HG02870 (cell line): ENCODE measurements around the gene COMT.
"Not testable (repeated sequence)": the region's sequence is repeated elsewhere in the genome, so short reads cannot be mapped to it uniquely, and the experiment has no call there.

Experiments
- ATAC-seq: cut with Tn5 transposase; IDR thresholded peaks from one replicate; pipeline ENCODE4 v1.9.1; 2021; ENCODE audit warnings: mild to moderate bottlenecking, moderate library complexity; ENCODE audit not compliant: unreplicated experiment

COMT gene

DNA sequence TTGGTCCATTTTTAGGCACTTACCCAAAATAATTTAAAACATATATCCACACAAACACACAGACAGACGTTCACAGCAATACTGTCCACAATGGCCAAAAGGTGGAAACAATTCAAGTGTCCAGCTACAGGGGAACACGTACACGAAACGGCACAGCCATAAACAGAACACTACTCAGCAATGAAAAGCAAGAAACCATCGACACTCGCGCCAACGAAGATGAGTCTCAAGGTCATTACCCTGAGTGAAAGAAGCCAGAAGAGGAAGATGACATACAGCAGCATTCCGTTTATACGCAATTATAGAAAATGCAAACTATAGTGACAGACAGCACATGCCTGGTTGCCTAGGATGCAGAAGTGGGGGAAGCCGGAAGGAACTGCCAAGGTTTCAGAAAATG is 13.4 kb upstream of the COMT start:
- ATAC-seq: no peak

DNA sequence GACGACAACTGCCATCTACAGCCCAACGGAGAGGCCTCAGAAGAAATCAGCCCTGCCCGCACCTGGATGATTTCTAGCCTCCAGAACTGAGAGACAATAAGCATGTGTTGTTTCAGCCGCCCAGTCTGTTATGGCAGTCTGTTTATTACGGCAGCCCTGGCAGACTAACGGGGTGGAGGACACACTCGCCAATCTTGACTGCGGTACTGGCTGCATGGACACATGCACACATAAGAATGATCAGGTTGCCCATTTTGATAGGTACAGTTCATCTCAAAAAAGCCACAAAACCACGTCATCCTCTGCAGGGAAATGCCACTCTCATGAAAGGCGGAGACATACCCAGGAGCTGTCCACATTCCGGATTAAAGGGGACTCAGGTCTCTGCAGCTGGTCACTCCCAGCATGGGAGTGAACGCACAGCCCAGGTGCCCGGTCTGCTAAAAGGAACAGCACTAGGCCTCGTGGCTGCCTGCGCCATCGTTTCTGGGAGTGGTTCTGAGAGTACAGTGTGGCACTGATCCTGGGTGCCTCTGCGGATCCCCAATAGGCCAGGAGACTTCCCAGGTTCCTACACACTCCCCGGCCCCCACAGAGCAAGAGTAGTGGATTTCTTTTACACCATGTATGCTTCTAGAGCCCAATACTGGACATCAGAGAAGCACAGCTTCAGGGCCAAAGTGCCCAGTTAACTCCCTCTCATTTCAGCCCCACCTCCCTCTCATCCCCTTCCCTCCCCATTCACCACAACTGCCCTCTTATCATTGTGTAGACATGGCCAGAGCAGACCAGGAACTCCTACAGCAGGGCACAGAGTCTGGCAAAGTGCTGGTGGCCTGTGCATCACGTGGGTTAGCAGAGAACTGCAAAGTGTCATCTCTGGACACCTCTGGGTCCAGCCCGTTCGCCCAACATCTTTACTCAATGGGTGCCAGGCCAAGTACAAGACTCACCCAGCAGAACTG is 11.7 kb upstream of the COMT start:
- no peak for ATAC-seq

DNA sequence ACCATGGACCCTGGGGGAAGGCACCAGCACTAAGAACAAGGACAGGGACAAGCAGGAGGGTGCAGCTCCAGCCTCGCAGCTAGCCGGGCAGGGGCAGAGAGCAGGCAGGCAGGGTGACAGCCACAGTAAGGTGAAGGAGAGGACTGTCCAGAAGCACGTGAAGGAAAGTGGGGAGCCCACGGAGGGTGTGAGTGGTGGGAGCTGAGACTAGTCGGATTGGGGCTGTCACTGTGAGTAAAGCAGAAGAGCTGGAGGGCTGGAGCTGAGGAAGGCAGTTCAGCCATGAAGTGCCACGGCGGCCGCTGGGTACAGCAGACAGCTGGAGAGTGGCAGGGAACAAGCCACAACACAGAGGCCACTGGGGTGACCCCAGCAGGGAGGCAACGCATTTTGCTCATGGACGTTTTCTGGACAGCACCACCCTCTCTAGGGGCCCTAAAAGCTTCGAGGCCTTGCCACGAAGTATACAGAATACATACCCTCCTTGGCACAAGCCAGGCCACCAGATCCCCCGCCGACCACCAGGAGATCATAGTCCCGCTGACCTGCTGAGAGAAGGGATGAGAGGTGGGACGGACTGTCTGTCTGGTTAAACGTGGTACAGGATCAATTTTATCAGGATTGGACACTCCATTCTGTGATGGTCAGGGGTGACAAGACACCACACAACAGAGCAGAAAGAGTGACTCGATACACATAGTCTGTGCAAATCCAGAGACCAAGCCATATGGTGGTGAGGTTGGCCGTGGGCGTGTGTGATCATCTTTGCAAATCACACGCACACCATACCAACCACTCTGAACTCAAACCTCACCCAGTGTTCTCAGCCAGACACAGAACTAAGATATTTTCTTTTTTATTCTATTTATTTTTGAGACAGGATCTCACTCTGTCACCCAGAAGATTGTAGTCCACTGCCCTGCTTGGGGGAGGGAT is 10.8 kb upstream of the COMT start:
- ATAC-seq: no peak

DNA sequence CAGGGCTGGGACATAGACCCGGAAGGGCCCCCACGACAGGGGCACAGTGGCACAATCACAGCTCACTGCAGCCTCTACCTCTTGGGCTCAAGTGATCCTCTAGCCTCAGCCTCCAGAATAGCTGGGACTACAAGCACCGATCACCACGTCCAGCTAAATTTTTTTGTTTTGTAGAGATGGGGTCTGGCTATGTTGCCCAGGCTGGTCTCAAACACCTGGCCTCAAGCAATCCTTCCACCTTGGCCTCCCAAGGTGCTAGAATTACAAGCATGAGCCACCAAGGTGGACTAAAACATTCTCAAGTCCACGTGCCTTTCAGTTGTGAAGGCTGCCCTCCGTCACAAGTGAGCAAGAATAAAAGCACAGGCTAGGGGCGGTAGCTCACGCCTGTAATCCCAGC is 10.1 kb upstream of the COMT start:
- ATAC-seq: no peak

DNA sequence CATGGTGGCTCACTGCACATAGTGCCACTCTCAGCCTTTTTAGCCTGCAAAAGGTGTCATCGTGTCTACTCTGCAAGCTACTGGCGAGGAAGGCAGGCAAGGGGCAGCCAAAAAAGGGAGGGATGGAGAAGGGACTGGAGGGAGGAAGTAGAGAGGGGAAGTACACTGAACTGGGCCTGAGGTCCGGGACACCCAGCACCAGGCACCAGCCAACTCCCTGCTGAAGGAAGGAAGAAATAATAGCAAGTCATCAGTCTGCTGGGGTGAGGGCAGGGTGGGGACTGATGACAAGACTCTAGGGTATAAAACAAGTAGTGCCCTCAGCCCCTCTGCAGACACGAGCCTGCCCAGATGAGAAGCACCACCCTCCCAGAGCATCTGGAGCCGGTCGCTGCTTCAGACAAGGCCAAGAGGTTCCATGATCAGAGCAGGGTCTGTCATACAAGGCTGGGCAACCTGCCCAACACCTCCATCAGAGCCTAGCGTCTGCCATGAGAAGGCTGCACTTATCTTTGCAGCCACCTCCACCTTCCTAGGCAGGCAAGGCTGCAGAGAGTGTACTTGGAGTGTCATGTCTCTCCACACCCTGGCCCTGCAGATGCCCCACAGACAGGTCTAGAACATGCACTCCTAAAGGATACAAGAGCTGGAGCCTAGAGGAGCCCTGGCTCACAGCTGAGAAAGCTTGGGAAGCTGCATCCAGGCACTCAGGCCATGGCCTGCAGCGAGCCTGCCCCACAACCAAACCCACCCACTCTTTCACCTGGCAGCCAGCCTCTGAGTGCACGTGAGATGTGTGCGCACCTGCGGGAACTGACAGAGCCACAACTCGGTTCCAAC is 9.0 kb upstream of the COMT start:
- ATAC-seq: no peak

DNA sequence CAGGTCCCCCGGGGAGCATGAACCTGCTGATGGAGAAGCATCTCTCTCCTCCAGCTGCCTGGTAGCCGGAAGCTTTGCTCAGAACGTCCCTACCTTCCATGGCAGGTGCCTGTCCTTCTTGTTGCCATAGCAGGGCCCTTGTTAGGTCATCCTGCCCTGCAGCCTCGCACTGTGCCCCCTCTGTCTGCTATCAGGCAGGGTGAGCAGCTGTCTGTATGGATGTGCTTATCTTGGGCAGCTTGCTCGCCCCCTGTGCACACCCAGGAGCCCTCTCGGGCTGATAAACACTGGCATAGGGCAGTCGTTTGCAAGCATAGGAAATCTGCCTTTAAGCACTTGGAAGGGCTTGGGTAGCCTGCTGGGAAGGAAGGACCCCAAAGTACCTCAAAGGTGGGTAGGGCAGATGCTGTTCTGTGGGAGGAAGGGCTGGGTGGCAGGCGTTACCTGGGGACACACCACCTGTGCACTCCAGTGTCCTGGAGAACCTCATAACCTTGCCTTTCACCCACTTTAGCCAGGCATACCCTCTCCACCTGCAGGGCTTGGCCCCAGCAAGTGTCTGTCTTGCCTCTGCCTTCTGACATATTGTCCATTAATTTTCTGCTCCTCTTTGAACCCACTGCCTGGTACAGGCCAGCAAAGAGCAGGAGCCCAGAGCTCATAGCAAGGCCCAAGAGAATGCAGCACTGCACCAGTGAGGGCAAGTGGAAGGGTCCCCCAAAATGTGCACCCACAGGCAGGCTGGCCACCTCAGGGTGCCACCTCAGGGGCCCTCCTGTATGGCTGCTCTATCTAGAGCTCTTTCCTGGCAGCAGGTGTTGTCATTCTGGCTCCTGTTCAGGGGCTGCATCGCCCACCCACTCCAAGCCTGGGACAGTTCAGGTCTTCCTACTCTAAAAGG is 8.0 kb upstream of the COMT start:
- no peak for ATAC-seq

DNA sequence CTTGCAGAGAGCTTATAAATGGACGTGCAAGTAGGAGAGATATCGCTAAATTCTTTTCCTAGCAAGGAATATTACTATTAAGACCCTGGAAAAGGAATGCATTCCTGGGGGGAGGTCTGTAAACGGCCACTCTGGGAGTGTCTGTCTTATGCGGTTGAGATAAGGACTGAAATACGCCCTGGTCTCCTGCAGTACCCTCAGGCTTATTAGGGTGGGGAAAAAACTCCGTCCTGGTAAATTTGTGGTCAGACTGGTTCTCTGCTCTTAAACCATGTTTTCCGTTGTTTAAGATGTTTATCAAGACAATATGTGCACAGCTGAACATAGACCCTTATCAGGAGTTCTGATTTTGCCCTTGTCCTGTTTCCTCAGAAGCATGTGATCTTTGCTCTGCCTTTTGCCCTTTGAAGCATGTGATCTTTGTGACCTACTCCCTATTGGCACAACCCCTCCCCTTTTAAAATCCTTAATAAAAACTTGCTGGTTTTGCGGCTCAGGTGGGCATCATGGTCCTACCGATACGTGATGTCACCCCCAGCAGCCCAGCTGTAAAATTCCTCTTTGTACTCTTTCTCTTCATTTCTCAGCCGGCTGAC is 6.4 kb upstream of the COMT start:
- not testable (repeated sequence) for ATAC-seq

DNA sequence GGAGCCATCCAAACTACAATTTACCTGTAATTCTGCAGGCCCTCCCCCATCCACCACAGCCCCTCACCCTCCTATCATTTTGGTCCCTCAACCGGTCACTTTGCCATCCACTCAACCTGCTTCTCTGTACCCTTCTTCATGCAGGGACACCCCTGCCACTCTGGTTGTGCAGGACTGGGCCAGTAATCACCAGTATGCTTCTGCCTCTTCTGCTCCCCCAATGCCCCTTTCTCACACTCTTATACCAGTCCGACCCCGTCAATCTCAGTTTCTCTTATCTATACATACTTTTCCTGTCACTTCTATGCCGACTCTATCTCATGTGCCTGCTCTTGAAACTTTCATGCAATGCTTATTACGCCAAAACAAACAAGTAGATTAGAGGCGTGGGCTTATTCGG is 5.1 kb upstream of the COMT start:
- no peak for ATAC-seq

DNA sequence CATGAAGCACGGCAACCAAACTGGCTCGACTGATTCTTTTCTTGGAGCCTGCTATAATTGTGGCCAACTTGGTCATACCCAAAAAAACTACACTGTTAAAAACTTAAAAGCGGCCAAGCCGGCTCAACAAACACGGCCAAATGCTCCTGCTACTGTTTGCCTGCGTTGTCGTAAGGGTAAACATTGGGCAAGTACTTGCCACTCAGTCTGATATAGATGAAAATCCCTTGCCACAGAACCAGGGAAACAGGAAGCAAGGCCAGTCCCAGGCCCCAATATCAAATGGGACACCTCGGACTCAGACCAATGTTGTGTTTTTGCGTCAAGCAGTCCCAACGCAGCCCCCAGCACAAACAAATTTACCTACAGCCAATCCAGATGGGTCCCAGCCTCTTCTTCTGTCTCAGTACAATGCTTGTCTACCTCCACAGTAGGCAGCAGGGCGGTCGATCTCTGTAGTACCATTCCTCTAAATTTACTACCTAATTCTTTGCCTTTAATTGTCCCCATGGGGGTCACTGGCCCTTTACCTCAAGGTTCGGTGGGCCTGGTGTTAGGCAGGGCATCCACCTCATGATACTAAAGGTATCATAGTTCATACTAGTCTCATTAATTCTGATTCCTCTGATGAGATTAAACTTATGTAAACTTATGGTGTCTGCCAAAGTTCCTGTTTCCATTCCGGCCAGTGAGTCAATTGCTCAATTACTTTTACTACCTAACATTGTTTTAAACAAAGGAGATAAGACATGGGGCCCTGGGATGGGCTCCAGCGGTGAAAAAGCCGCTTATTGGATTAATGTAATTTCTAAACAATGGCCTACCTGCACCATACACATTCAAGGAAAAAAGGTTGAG is 3.7 kb upstream of the COMT start:
- ATAC-seq: no peak

DNA sequence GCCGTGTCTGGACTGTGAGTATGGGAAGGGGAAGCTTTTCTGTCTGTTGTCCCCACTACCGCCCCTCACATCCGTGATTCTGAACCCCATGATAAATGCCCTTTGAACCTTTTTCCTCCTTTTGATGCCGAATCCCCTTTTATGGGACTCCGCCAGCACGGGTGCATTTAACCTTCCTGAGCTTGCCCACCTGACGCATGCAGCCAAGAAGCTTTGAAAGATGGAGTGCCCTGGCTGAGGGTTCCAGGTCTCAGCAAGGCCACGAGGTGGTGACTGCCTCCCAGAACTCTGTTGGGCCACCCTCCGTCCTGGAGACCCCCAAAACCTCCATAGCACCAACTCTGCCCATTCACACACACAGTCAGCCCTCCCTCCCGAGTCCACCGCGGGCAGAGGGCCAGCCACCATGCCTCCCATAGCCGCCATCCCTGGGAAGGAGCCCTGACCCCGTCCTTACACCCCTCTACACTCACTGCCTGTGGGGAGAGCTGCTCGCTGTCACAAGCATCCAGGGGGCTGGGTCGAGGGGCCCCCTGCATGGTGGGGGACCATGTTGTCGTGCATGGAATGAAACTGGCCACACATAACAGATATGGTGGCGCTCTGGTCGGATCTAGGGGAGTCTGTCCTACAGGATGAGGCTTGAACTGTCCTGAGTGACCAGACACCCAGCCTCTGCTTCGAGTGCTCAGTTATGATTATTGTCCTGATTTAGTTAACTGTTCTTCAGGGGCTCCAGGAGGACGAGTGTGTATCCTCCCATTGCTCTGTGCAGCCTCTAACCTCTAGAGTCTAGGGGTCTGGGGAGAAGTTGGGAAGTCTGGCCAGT is 822 bp upstream of the COMT start:
- no peak for ATAC-seq

DNA sequence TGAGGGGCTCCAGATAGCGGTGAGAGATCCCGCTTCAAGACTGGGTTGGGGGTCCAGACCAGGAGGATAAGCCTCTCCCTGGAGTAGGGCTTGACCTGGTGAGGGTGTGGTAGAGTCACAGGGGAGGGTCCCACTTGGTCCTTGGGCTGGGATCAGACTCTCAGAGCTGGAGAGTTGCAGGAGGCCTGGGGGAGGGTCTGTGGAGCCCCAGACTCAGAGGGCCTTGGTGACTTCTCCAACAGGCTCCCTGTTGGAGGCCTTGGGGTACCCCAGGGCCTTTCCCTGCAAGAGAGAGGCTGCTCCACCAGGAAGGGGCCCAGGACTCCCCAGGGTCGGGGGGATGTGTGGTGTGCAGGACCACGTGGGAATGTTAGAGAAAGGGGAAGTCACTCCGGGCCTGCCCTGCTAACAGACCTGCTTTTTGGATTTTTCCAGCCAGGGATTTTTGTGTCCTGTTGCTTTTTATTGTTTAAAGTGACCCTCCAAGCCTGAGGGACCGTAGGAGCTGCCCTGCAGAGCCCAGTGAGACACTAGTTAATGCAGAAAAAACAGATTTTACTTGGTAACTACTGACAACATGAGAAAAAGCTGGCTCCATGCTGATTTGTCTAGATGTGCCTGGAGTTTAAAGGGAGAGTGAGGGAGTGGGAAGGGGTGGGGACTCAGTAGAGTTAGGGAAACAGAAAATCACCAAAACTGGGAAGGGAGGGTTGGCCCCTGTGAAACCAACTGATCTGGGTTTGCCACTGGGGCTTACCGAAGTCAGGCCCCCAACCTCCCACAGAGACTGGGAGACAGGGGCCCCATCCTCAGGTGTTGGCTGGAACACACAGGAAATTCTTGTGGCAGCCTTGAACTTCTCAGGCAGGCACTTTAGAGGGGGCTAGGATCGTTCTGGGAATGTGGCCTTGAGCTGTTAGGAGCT is 847 bp downstream of the COMT start:
- ATAC-seq: no peak

DNA sequence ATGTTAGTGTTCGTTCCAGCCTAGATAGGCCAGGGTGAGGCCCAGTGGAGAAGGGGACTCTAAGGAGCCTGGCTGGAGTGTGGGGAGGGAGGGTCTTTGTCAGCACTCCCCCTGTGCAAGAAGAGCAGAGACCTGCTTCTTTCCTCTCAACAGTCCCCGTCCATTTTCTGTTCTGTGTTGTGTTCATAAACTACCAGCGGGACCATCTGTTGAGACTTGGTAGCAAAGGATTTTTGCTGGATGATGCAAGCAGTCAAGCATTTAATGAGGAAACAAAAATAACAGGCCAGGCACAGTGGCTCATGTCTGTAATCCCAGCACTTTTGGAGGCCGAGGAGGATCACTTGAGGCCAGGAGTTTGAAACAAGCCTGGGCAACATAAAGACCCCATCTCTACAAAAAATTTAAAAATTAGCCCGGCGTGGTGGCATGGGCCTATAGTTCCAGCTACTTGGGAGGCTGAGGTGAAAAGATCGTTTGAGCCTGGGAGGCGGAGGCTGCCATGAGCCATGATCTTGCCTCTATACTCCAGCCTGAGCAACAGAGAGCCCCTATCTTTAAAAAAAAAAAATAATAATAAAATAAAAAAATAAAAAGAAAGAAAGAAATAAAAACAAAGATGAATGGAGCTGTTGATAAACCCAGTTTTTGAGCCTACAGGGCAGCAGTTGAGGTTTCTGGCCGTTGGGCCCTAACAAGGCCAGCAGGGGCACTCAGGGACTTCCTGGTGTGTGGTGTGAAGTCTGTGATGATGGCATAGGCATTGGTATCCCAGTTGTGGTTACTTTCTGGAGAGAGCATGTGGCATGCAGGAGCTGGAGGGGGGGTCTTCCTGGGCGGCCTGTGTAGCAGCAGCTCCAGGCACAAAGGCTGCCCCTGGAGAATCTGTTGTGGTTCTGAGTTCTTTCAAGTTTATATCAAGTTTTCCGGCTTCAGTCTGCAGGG is 1.8 kb downstream of the COMT start:
- ATAC-seq: no peak

DNA sequence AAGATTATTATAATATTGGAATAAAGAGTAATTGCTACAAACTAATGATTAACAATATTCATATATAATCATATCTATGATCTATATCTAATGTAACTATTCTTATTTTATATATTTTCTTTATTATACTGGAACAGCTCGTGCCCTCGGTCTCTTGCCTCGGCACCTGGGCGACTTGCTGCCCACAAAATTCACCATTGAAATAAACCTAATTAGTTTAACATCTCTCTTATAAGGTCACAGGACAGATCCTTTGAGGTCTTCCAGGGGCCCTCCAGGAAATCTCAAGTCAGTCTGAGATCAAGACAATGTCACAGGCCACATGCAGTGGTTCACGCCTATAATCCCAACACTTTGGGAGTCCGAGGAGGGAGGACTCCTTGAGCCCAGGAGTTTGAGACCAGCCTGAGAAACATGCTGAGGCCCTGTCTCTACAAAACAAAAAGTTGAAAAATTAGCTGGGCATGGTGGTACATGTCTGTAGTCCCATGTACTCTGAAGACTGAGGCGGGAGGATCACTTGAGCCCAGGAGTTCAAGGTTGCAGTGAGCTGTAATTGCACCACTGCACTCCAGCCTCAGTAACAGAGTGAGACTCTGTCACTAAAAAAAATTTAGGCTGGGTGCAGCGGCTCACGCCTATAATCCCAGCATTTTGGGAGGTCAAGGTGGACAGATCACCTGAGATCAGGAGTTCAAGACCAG is 6.6 kb downstream of the COMT start:
- ATAC-seq: no peak

DNA sequence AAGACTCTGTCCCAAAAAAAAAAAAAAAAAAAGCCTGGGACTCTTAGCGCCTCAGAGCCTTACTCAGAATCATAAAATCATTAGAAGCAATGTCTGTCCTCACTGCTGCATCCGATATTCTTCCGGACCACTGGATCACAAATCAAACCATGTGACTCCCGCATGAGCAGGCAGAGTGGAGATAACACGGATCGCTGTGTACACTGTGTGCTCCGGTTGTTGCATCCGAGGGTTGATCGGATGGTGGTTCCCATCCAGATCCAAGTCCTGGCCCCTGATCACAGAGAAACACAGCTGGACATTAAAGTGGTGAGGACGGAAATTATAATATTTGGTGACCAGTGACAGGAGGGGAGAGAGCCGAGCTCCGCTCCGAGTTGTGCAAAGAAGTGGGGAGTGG is 9.8 kb downstream of the COMT start:
- ATAC-seq: no peak
